ENCODE measurements around the gene NPW.

The NPW gene

DNA sequence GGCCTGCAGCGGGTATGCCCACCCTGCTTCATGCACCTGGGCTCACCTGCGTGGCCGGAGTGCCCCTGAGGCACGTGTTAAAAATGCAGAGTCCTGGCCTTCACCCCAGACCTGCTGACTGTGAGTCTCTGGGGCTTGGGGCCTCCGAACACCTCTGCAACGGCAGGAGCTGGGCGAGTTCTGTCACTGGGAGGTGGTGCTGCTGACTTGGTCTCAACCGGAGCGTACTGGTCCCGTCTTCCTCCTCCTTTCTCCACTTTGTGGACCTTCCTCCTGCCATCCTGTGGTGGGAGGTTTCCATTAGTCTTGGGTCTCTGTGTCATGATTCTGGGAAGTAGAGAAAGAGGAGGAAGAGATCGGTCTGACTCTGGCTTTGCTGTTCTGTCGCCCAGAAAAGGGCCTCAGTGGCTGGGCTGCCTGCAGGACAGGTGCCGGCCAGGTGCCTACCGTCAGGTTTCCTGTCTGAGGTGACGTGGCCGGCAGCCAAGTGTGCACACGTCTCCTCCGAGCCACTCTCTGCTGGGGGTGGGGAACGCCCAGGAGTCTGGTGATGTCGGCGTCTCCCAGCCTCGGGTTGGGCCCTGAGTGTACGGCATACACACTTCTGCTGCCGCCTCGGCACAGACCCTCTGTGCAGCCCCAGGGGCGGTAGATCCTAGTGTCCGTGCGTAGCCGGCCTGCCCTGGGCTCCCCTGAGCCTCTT is 35.1 kb downstream of the NPW start:
- DNase-seq: no peak
- Histone ChIP-seq H3K4me1 (ENCODE audit: control extremely low read depth in 1 of 4, control insufficient read depth in 4 of 4, insufficient read depth in 4 of 4, low read length in 3 of 4) (no peaks in the 10 kb centered on the region), H3K27me3 (replicated peaks in 2 of 5; ENCODE audit: control insufficient read depth in 4 of 5, insufficient read depth in 5 of 5, low read length in 4 of 5) (no peaks in the 10 kb centered on the region), H3K9me3 (ENCODE audit: control extremely low read depth in 1 of 5, control insufficient read depth in 4 of 5, insufficient read depth in 2 of 5, low read depth in 1 of 5, low read length in 4 of 5) (no peaks in the 10 kb centered on the region), H3K4me3 (ENCODE audit: control insufficient read depth in 1 of 7, extremely low read depth in 1 of 7, insufficient read depth in 4 of 7, low read depth in 2 of 7, low read length in 6 of 7) (no peak overlapping the region), H3K27ac (ENCODE audit: insufficient read depth in 1 of 2, low read depth in 1 of 2, low read length in 2 of 2, poor library complexity in 1 of 2, severe bottlenecking in 2 of 2) (no peak overlapping the region), H3K36me3 (ENCODE audit: control insufficient read depth in 4 of 4, insufficient read depth in 4 of 4, low read length in 3 of 4) (peaks cover 15 to 64% (median 47%) of the 10 kb centered on the region in 4 experiments)
- POLR2A ChIA-PET: no interaction called here
- 96% methylated on average over 29 of the region's 29 CpGs for WGBS (ENCODE audit: insufficient coverage)
- CTCF ChIA-PET: interaction anchor here (1.1 to 1.8 kb wide), 4 partner anchors 28 to 34 kb away, joined by 3 to 5 read pairs (median 4); no protein-coding TSS in a partner anchor

DNA sequence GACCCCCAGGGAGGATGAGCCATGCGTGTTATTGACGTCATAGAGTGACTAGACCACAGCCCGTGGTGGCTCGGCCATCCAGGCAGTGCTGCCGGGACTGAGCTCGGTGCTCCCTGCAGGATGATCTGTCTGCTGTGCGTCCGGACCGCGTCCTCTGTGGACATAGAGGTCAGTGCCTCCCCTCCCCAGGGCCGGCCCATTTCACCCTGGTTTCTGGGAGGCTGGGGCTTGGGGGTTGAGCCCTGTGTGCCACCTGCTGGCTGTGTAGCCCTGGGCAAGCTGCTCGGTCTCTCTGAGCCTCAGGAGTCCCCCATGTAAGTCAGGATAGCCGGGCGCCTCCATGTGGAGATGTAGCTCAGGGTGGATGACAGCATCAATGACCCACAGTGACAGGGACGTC is 36.5 kb downstream of the NPW start:
- H3K36me3 ChIP-seq (ENCODE audit: control insufficient read depth in 4 of 4, insufficient read depth in 4 of 4, low read length in 3 of 4): peaks cover 15 to 69% (median 50%) of the 10 kb centered on the region in 4 experiments
- no peaks in the 10 kb centered on the region for H3K27me3 ChIP-seq (replicated peaks in 2 of 5; ENCODE audit: control insufficient read depth in 4 of 5, insufficient read depth in 5 of 5, low read length in 4 of 5)
- ChIA-PET POLR2A (interaction anchor here (1.5 kb wide), 1 partner anchor 8 kb away, joined by 4 read pairs; the partner anchor contains the start of genes NTHL1 and TSC2), CTCF (interaction anchor here (1.0 to 2.0 kb wide), 10 partner anchors 11 to 52 kb away, joined by 3 to 5 read pairs (median 5); no protein-coding TSS in a partner anchor)
- no peaks in the 10 kb centered on the region for H3K9me3 ChIP-seq (ENCODE audit: control extremely low read depth in 1 of 5, control insufficient read depth in 4 of 5, insufficient read depth in 2 of 5, low read depth in 1 of 5, low read length in 4 of 5)
- no peaks in the 10 kb centered on the region for H3K4me1 ChIP-seq (ENCODE audit: control extremely low read depth in 1 of 4, control insufficient read depth in 4 of 4, insufficient read depth in 4 of 4, low read length in 3 of 4)
- DNase-seq: peak in 2 of 3 donors; percentile 15 to 25
- WGBS (ENCODE audit: insufficient coverage): 93% methylated on average over 15 of the region's 15 CpGs
- H3K27ac ChIP-seq (ENCODE audit: insufficient read depth in 1 of 2, low read depth in 1 of 2, low read length in 2 of 2, poor library complexity in 1 of 2, severe bottlenecking in 2 of 2): no peak overlapping the region
- H3K4me3 ChIP-seq (ENCODE audit: control insufficient read depth in 1 of 7, extremely low read depth in 1 of 7, insufficient read depth in 4 of 7, low read depth in 2 of 7, low read length in 6 of 7): no peak overlapping the region

DNA sequence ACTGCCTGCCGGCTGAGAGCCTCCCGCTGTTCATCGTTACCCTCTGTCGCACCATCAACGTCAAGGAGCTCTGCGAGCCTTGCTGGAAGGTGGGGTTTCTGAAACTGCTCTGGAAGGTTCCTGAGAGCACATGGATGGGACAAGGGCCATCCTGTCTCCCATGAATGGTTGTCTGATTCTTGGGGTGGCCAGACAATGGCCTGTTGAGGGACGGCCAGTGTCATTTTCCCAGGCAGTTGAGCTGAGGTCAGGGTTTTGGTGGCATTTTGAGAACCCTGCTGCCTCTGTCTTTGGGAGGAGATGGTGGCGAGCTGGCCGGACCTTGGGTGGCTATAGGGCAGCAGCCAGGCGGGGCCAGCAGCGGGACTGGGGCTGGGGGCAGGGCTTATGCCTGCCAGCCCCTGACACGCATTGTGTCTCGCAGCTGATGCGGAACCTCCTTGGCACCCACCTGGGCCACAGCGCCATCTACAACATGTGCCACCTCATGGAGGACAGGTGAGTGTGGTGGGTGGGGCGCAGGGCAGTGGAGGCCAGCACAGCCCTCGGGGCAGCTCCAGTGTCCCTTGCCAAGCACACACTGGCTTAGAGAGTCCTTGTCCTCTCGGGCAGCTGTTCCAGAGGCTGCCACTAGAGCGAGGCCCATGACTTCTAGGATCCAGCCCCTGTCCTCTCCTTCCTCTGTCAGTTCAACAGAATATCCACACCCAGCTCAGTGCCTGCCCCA is 37.3 kb downstream of the NPW start:
- Histone ChIP-seq H3K4me3 (ENCODE audit: control insufficient read depth in 1 of 7, extremely low read depth in 1 of 7, insufficient read depth in 4 of 7, low read depth in 2 of 7, low read length in 6 of 7) (no peak overlapping the region), H3K27ac (ENCODE audit: insufficient read depth in 1 of 2, low read depth in 1 of 2, low read length in 2 of 2, poor library complexity in 1 of 2, severe bottlenecking in 2 of 2) (no peak overlapping the region), H3K27me3 (replicated peaks in 2 of 5; ENCODE audit: control insufficient read depth in 4 of 5, insufficient read depth in 5 of 5, low read length in 4 of 5) (no peaks in the 10 kb centered on the region), H3K9me3 (ENCODE audit: control extremely low read depth in 1 of 5, control insufficient read depth in 4 of 5, insufficient read depth in 2 of 5, low read depth in 1 of 5, low read length in 4 of 5) (no peaks in the 10 kb centered on the region), H3K36me3 (ENCODE audit: control insufficient read depth in 4 of 4, insufficient read depth in 4 of 4, low read length in 3 of 4) (peaks cover 15 to 67% (median 48%) of the 10 kb centered on the region in 4 experiments), H3K4me1 (ENCODE audit: control extremely low read depth in 1 of 4, control insufficient read depth in 4 of 4, insufficient read depth in 4 of 4, low read length in 3 of 4) (no peaks in the 10 kb centered on the region)
- WGBS (ENCODE audit: insufficient coverage): 97% methylated on average over 14 of the region's 19 CpGs
- POLR2A ChIA-PET: interaction anchor here (0.9 to 1.5 kb wide), 2 partner anchors 9 to 182 kb away, joined by 3 to 4 read pairs; partner anchors contain the start of genes NTHL1 and TSC2
- peak in 1 of 3 donors; percentile 14 for DNase-seq
- CTCF ChIA-PET: interaction anchor here (1.1 to 2.0 kb wide), 6 partner anchors 15 to 53 kb away, joined by 3 to 5 read pairs (median 5); no protein-coding TSS in a partner anchor

DNA sequence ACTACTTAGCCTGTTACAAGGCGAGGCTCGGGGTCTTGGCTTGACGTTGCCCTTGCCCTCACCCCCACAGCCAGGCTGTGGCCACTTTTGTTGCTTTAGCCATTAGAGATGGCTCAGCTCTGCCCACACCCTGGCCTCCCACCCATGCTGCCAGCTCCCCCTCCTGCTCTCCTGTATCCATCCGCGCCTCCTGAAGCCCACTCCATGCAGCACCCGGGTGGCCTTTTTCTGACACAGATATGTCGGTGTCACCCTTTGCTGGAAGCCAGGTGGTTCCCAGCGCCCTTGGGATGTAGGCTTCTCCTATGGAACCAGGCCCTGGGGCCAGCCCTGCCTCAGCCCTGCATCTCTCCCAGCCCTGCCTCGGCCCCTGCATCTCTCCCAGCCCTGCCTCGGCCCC is 37.9 kb downstream of the NPW start:
- peaks cover 17 to 67% (median 46%) of the 10 kb centered on the region in 4 experiments for H3K36me3 ChIP-seq (ENCODE audit: control insufficient read depth in 4 of 4, insufficient read depth in 4 of 4, low read length in 3 of 4)
- no peaks in the 10 kb centered on the region for H3K4me1 ChIP-seq (ENCODE audit: control extremely low read depth in 1 of 4, control insufficient read depth in 4 of 4, insufficient read depth in 4 of 4, low read length in 3 of 4)
- no peaks in the 10 kb centered on the region for H3K27me3 ChIP-seq (replicated peaks in 2 of 5; ENCODE audit: control insufficient read depth in 4 of 5, insufficient read depth in 5 of 5, low read length in 4 of 5)
- ChIA-PET POLR2A (interaction anchor here (0.9 to 1.5 kb wide), 2 partner anchors 10 to 181 kb away, joined by 3 to 4 read pairs; partner anchors contain the start of genes NTHL1 and TSC2), CTCF (interaction anchor here (1.1 to 2.0 kb wide), 5 partner anchors 22 to 54 kb away, joined by 3 to 5 read pairs (median 5); no protein-coding TSS in a partner anchor)
- H3K4me3 ChIP-seq (ENCODE audit: control insufficient read depth in 1 of 7, extremely low read depth in 1 of 7, insufficient read depth in 4 of 7, low read depth in 2 of 7, low read length in 6 of 7): no peak overlapping the region
- no peak overlapping the region for H3K27ac ChIP-seq (ENCODE audit: insufficient read depth in 1 of 2, low read depth in 1 of 2, low read length in 2 of 2, poor library complexity in 1 of 2, severe bottlenecking in 2 of 2)
- DNase-seq: no peak
- WGBS (ENCODE audit: insufficient coverage): 96% methylated on average over 7 of the region's 10 CpGs
- H3K9me3 ChIP-seq (ENCODE audit: control extremely low read depth in 1 of 5, control insufficient read depth in 4 of 5, insufficient read depth in 2 of 5, low read depth in 1 of 5, low read length in 4 of 5): no peaks in the 10 kb centered on the region

DNA sequence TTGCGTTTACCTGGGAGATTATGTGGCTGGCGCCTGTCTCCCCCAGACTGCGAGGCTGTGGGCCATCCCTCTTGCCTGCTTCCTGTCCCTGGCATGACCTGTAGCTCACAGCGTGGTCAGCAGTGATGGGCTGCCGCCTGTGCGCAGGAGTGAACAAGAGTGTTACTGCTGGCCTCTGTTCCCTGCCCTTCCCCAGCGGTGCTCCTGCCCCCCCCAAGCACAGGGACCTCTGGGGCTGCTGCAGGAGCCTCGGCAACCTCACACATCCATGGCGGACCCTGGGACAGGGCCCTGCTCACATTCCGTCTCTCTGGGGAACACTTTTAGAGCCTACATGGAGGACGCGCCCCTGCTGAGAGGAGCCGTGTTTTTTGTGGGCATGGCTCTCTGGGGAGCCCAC is 38.8 kb downstream of the NPW start:
- Histone ChIP-seq H3K27me3 (replicated peaks in 2 of 5; ENCODE audit: control insufficient read depth in 4 of 5, insufficient read depth in 5 of 5, low read length in 4 of 5) (no peaks in the 10 kb centered on the region), H3K4me3 (ENCODE audit: control insufficient read depth in 1 of 7, extremely low read depth in 1 of 7, insufficient read depth in 4 of 7, low read depth in 2 of 7, low read length in 6 of 7) (no peak overlapping the region), H3K4me1 (ENCODE audit: control extremely low read depth in 1 of 4, control insufficient read depth in 4 of 4, insufficient read depth in 4 of 4, low read length in 3 of 4) (no peaks in the 10 kb centered on the region), H3K27ac (ENCODE audit: insufficient read depth in 1 of 2, low read depth in 1 of 2, low read length in 2 of 2, poor library complexity in 1 of 2, severe bottlenecking in 2 of 2) (no peak overlapping the region), H3K9me3 (ENCODE audit: control extremely low read depth in 1 of 5, control insufficient read depth in 4 of 5, insufficient read depth in 2 of 5, low read depth in 1 of 5, low read length in 4 of 5) (no peaks in the 10 kb centered on the region), H3K36me3 (ENCODE audit: control insufficient read depth in 4 of 4, insufficient read depth in 4 of 4, low read length in 3 of 4) (peaks cover 17 to 66% (median 42%) of the 10 kb centered on the region in 4 experiments)
- ChIA-PET POLR2A (no interaction called here), CTCF (interaction anchor here (1.2 kb wide), 1 partner anchor 53 kb away, joined by 4 read pairs; no protein-coding TSS in a partner anchor)
- no peak for DNase-seq
- 93% methylated on average over 13 of the region's 13 CpGs for WGBS (ENCODE audit: insufficient coverage)

DNA sequence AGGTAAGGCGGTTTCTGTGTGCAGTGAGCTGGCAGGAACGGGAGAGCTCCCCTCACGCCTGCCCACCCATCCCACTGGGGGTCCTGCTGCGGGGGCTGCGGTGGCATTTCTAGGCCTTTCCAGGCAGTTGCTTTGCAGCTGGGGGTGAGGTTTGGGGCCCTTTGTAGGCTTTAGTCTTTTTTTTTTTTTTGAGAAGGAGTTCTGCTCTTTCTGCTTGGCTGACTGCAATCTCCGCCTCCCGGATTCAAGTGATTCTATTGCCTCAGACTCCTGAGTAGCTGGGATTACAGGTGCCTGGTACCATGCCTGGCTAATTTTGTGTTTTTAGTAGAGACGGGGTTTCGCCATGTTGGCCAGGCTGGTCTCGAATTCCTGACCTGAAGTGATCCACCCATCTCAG is 39.3 kb downstream of the NPW start:
- 100% methylated on average over 1 of the region's 10 CpGs for WGBS (ENCODE audit: insufficient coverage)
- POLR2A ChIA-PET: no interaction called here
- Histone ChIP-seq H3K27me3 (replicated peaks in 2 of 5; ENCODE audit: control insufficient read depth in 4 of 5, insufficient read depth in 5 of 5, low read length in 4 of 5) (no peaks in the 10 kb centered on the region), H3K9me3 (ENCODE audit: control extremely low read depth in 1 of 5, control insufficient read depth in 4 of 5, insufficient read depth in 2 of 5, low read depth in 1 of 5, low read length in 4 of 5) (no peaks in the 10 kb centered on the region), H3K36me3 (ENCODE audit: control insufficient read depth in 4 of 4, insufficient read depth in 4 of 4, low read length in 3 of 4) (peaks cover 15 to 66% (median 45%) of the 10 kb centered on the region in 4 experiments), H3K4me3 (ENCODE audit: control insufficient read depth in 1 of 7, extremely low read depth in 1 of 7, insufficient read depth in 4 of 7, low read depth in 2 of 7, low read length in 6 of 7) (no peak overlapping the region), H3K4me1 (ENCODE audit: control extremely low read depth in 1 of 4, control insufficient read depth in 4 of 4, insufficient read depth in 4 of 4, low read length in 3 of 4) (no peaks in the 10 kb centered on the region), H3K27ac (ENCODE audit: insufficient read depth in 1 of 2, low read depth in 1 of 2, low read length in 2 of 2, poor library complexity in 1 of 2, severe bottlenecking in 2 of 2) (no peak overlapping the region)
- CTCF ChIA-PET: interaction anchor here (1.2 kb wide), 2 partner anchors 11 to 54 kb away, joined by 3 to 4 read pairs; partner anchors contain the start of genes NTHL1 and TSC2
- DNase-seq: no peak

Measured in common myeloid progenitor, CD34-positive (primary cell).